ENCODE data around the gene UBE2H.
"Not testable (repeated sequence)": the region's sequence is repeated elsewhere in the genome, so short reads cannot be mapped to it uniquely, and the experiment has no call there.

Gene UBE2H

DNA sequence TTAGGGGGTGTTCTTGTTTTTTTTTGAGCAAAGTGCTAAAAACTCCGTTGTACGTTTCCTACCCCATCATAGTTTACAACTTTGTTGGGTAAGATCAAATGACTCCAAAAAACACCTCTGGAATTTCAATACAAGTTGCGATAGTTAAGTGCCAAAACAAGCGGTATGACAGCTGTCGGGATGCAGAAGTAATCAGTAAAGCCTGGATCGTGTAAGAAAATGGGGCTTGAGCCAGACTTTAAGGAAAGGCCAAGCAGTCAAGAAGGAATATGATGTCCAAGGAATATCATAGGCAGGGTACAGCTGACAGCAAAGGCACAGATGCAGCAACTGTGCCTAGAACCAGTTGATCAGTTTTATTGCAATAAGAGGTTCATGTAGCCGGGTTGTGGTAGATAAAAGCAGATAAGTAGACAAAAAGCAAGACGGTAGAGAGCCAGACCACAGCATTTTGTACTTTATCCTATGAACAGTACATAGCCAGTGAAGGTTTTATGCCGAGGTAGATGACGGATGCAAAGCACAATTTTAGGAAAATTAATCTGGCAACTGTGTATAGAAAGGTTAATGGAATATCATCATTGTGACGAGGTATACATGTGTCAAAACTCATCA is 45.5 kb downstream of the UBE2H start:
- DNase-seq (ENCODE audit: low spot score): no peak

DNA sequence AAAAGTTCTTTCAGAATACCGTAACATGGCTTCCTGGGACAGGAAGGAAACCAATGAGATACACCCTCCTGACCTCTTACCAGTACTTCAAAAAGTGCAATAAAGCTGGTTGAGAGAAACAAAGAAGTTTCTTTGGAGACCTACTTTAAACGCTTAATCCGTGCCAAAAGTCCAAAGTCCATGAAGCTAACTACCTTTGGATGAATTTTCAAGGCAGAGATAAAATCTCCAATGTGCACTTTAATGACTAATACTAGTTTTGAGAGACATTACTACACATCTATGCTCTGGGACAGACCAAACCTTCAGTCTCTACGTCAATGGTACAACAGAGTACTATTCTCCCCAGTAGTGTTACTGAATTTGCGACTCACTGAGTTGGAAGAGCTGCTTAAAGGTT is 46.1 kb downstream of the UBE2H start:
- peak; percentile 94 for DNase-seq (ENCODE audit: low spot score)

DNA sequence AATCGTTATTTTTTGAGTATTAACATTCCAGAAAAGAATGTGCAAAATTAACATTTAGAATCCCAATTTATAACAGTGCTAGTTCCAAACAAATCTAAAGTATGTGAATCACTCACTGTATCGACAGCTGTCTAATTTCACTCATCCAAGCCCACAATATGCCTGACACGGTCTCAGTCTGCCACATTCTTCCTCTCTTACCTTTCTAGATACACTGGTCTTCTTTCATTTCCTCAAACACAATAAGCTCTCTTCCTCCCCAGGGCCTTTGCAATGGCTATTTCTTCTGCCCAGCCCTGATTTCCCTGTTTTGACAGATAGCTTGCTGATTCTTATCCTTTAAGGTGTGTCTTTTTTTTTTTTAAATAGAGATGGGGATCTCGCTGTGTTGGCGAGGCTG is 48.8 kb downstream of the UBE2H start:
- DNase-seq (ENCODE audit: low spot score): no peak

DNA sequence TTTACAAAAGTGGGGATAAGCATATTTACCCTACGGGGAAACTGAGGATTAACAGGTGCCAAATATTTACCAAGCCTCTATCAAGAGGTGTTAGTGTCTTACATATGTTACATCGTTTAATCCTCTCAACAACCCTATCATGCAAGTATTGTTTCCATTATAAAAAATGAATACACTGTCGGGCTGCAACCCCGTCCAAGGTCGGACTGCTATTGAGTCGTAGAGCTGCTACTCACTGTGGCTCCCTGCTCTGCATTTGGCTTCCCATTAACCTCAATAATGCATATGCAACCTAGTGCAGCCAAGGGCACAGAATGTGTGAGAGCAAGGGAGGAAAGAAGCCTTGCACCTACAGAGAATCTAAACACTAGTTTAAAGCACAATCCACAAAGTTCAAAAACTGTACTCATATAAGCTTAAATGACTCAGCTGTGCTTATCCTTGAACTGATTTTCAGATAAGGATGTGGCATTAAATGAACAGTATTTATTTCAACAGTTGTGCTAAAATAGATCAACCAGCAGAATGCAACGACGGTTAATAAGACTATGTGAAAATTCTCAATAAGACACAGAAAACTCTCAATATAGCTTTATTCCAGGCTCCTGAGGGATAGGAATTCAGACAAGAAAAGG is 49.9 kb downstream of the UBE2H start:
- no peak for DNase-seq (ENCODE audit: low spot score)

DNA sequence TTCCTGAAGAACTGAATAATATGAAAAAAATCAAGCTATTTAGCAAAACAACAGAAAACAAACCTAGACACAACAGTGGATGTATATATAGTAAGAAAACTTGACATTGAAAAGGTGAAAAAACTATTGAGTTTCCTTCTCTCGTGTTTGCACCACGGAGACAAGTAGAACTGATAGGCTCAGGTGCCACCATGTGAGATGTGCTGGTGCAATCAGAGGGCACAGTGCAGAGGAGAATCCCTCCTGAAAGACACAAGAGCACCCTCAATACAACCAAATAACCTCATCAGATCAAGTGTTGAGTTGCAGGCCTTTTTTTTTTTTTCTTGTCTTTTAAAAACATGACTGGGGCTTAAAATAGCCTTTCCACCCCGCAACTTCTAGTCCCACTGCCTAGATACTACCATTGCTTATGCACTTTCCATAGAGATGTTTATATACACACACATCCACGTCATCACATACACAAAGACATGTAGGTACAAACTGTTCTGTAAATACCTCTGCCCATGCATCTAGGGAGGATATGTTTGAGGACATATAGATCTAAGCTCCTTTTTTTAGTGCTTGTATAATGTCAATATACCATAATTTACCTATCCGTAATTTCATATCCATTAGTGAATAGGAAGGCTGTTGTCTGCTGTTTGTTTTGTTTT is 54.1 kb downstream of the UBE2H start:
- no peak for DNase-seq (ENCODE audit: low spot score)

DNA sequence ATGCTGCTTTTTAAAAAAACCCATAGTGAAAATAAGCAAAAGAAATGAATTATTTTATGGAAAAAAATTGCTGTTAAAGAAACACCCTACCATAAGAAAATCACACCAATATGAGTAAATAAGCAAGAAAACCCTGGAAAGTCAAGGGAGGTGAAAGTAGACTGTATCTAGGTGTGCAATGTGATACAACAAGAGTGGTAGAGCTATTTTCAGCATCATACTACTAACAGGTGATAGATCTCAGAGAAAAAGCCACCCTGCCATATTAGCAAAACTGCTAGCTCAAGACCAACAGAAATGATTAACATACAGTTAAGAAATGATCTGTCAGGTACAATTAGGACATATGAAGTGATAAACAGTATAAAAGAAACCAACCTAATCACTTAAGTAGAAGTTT is 54.8 kb downstream of the UBE2H start:
- no peak for DNase-seq (ENCODE audit: low spot score)

DNA sequence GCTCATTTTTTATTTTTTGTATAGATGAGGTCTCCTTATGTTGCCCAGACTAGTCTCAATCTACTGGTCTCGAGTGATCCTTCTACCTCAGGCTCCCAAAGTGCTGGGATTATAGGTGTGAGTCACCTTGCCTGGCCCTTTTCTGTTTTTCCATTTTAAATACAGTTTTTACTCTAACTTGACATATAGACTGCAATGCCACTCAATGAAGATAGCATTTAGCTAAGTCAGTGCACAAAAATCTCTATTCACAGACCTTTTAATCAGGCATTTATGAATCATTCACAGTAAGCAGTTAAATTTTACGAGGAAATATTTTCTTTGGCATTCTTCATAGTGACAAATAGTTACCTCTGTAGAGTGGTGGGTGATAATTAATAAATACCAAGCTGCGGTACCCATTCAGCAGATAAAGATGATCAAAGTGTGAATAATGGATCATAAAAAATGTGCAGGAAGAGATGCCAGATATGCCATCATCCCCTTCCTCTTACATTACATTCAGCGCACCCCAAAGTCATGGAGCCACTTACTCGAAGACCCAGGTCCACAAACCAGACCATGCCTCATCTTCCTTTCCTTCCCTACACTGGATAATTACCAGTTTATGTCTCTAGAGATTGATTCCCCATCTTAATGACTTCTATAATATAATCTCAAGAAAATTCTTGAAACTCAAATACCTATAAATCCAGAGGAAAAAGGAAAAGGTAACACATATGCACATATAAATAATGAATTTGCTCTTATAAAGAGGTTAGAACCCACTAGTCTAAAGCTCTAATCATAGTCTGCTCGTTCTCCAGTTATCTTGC is 56.0 kb downstream of the UBE2H start:
- no peak for DNase-seq (ENCODE audit: low spot score)

DNA sequence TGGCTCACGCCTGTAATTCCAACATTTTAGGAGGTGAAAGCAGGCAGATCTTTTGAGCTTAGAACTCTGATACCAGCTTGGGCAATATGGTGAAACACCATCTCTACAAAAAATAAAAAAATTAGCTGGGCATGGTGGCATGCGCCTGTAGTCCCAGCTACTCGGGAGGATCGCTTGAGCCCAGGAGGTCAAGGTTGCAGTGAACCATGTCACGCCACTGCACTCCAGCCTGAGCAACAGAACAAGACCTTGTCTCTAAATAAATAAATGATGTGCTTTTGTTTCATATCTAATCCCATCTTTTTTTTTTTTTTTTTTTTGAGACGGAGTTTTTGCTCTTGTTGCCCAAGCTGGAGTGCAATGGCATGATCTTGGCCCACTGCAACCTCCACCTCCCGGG is 58.6 kb downstream of the UBE2H start:
- DNase-seq (ENCODE audit: low spot score): not testable (repeated sequence)

DNA sequence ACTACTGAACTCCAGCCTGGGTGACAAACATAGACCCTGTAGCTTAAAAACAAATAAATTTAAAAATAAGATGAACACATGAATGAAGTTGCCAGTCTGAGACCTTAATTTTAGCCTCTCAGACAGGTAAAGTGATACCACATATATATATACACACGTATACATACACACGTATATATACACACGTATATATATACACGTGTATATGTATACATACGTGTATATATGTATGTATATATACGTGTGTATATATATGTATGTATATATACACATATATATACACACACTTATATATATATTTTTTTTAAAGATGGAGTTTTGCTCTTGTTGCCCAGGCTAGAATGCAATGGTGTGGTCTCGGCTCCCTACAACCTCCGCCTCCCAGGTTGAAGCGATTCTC is 62.7 kb downstream of the UBE2H start:
- no peak for DNase-seq (ENCODE audit: low spot score)

DNA sequence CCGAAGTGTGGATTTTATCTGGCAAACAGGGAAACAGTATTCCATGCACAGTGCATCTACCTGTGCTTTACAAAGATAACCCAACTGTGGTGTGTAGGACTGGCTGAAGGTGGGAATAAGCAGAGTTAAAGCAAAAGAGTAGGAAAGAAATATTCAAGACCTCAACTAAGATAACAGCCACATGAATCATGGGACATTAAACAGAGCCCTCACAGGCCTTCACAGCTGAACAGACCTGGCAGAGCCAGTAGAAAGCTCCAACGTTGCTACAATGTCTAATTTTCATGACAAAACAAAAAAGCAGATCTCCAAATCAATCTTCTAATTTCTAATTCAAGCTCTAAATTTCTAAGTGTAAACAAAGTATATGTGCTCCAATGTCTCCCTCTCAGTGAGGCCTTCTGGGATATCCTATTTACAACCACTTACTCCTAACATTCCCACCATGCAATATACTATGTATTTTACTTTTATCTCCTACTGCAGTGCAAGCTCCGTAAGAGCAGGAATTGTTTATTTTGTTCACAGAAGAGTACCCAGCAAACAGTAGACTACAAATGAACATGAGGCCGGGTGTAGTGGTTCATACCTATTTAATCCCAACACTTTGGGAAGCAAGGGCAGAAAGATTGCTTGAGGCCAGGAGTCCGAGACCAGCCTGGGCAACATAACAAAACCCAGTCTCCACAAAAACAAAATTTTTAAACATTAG is 63.5 kb downstream of the UBE2H start:
- no peak for DNase-seq (ENCODE audit: low spot score)

DNA sequence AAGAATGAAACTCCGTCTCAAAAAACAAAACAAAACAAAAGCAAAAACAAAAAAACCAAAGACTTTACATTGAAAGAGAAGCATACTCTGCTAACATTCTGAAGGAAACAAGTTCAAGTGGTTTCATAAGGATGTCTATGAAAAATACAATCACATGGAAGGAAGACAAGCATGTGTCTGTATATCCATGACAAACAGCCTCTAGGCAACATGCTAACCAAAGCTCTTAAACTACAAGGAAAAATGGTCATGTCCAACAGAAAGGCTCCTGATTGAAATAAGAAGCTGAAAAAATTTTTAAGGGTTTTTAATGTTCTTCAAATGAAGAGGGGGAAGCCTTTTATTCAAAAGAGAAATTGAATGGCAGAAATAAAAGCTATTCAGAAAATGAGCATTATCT is 64.9 kb downstream of the UBE2H start:
- DNase-seq (ENCODE audit: low spot score): no peak

DNA sequence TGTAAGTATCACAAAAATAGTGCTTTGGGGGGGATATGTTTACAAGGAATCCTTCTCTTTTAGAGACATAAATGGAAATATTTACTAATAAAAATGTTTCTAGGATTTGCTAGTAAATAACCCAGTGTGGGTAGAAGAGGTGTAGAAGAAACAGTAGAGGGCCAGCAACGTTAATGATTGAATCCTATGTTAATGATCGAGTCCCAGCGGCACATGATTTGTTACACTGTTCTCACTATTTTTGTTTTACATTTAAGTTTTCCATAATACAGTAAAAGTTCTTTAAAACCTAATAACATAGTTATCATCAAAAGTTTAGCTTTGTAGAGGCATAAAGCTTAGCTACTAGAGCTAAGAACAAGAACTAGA is 66.0 kb downstream of the UBE2H start:
- no peak for DNase-seq (ENCODE audit: low spot score)

DNA sequence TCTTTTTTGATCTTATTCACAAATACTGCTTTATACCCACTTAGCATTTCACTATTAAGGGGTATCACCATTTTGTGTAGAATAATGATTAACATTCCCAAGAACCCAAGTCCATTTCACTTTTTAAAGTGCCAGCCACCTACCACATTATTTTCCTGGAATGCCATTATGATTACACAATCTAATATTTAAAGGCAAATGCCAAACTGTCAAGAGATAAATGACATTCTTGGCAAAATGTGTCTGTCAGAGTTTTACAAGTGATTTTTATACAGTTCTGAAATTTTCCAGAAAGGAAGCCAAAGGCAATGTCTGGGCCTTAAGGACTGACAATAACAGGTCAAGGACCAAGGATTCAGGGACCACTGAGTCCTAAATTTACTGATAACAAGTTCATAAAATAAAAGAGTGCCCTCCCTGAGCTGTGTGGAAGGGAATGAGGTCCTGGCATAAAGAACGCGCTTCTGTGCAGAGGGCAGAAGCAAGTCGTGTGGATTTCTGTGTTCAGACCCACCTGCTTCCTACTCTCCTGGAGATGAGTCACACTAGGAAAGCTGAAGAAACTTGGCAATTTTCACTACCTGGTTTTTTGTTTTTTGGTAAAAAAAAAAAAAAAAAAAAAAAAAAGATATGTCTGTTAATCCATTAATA is 66.5 kb downstream of the UBE2H start:
- DNase-seq (ENCODE audit: low spot score): no peak

DNA sequence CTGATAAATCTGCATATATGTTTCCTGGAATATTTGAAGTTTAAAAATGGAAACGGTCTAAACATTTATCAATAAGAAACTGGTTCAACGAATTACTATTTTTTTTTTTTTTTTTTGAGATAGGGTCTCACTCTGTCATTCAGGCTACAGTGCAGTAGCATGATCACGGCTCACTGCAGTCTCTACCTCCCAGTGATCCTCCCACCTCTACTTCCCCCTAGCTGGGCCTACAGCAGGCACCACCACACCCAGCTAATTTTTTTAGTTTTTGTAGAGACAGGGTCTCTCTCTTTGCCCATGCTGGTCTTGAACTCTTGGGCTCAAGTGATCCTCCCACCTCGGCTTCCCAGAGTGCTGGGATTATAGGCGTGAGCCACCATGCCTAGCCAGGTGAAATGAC is 68.3 kb downstream of the UBE2H start:
- no peak for DNase-seq (ENCODE audit: low spot score)

DNA sequence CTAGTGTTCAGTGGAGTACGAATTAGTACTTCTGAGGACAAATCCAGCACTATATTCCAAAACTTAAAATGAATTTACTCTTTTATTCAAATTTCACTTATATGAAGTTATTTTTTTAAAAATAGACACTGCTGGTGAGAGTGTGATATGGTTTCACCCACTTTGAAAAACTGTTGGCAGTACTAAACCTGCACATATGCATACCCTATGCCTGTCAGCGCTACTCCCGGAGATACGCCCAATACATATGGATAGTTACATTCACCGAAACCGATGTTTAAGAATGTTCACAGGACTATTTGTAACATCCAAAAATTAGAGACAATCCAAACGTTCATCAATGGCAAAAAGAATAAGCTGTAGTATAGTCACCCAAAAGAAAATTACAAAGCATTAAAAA is 69.6 kb downstream of the UBE2H start:
- no peak for DNase-seq (ENCODE audit: low spot score)

DNA sequence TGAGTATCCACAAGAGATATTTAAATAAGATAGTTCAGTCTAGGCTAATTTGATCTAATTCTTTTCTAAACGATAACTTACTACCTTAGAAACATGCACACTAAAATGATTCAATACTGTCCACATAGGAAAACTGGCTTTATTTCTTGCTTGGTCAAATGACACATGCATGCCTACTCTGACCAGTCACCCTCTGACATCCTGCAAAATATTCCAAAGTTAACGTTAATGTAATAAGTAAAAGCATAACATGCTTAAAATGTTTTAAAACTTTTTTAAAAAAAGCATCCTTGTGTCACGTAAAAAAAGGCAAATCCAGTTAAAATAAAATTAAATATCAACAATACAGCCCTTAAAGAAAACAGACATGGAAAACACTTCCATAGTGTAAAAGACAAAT is 70.2 kb downstream of the UBE2H start:
- no peak for DNase-seq (ENCODE audit: low spot score)

DNA sequence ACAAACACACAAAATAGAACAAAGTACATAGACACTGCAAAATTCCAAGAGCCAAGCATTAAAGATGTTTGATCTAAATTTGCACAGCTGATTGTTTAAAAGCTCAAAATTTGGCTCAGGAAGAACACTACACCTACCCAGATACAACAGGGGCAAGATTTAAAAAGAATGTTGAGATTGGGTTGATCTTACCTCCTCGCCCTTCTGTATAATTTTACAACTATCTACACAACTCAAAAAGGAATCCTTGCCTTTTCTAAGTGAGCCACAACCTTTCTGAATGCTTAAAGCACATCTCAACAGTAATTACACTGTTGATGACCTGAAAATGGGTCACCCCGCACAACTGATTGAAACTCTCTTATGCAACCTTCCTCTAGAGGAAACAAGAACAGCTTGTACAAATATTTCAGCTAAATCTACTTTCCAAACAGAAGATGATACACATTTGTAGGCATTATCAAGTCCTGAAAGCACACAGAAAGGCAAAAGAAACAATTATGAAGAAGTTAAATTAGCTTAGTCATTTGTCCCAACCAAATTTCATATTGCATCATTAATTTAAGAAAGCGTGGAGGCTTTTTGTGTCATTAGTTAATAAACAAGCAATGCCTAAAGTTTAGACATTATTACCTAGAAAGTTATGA is 75.5 kb downstream of the UBE2H start:
- no peak for DNase-seq (ENCODE audit: low spot score)

DNA sequence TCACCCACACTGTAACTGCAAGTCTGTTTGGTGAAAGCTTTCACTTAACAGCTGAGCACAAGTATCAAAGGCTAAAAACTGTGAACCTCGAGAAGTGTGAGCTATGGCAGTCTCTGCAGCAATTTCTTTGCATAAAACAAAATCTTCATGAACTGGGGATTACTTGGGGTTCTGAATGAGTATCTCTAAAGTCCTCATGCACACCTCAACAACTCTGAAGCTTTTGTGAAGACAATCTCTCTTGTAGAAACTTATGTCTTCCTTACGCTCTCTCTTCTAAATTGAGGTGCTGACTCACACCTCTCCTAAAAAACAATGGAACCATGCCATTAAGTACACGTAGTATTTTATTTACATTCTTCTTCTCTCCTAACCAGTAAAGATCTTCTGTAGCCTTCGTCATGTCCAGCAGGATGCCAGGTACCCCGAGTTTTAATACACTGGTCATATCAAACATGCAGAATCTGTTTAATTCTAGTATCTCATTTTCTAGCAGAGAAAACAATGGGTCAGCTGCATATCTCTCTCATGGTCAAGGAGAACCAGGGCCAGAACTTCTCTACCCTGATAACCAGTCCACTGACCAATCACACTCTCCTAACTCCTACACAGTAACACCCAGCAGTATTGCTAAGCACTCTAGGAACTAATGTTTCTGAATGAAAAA is 76.9 kb downstream of the UBE2H start:
- no peak for DNase-seq (ENCODE audit: low spot score)

DNA sequence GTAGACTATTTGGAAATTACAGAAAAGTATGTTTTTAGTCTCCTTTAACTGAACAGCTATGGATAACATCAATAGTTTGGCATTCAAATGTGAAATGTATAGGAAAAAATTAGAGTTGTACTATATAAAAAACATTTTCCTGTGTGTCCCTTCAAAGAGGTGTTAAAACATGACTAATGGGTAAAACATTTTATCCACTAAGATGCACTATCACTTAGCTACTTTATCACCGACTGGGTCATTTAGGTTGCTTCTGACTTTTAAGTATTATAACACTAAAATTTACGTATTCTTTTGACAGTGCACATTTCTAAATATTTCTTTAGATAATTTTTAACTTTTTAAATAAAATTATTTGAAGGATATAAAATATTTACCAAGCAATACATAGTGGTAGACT is 77.6 kb downstream of the UBE2H start:
- no peak for DNase-seq (ENCODE audit: low spot score)

DNA sequence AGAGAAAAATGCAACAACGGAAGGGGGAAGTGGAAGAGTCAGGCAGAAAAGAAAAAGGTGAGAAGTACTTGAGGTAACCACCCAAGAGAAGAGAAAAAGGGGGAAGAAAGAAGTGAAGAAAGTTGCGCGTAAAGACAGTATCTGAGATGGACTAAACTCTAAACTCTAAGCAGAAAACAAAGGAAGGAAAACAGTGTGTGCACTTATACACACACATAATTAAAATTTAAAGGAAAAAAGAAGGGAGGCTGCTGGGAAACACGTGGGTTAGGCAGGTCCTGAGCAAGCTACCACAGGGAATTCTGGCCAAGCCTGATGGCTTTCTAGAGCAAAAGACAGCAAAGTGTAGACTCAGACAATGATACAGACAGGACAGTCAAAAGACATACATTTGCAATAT is 78.0 kb downstream of the UBE2H start:
- DNase-seq (ENCODE audit: low spot score): no peak

DNA sequence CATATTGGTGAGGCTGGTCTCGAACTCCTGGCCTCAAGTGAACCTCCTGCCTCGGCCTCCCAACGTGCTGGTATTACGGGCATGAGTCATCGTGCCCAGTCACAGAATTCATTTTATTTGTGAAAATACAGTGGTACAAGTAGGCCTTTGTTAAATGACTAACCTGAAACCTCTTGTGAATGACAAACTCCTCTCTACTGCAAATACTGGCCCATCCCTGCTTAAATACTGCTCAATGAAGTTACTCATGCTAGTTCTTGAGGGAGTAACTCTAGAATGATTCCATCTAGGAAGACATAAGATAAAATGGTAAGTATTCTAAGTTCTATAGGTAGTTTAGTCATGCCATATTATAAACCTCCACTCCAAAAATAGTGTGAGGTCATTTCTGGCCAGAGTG is 80.7 kb downstream of the UBE2H start:
- peak; percentile 53 for DNase-seq (ENCODE audit: low spot score)

Measured in COLO829 (cell line).